HG02852 (cell line): ENCODE measurements around the gene GUCY2C.
A peak's percentile ranks its signal among the peaks of the same experiment; 100 is the strongest.

Experiments used
- ATAC-seq: cut with Tn5 transposase; IDR thresholded peaks from one replicate; pipeline ENCODE4 v1.9.1; 2021; ENCODE audit warnings: mild to moderate bottlenecking, moderate library complexity; ENCODE audit not compliant: unreplicated experiment

GUCY2C gene

GRCh38 chr12:14629832-14630710 is 66.3 kb downstream of the GUCY2C start:
- ATAC-seq: peak; percentile 99

GRCh38 chr12:14628771-14629170 is 67.6 kb downstream of the GUCY2C start:
- no peak for ATAC-seq

- peak; percentile 84 for ATAC-seq
Measured at GRCh38 chr12:14621826-14622225, 74.6 kb downstream of the GUCY2C start.

DNA sequence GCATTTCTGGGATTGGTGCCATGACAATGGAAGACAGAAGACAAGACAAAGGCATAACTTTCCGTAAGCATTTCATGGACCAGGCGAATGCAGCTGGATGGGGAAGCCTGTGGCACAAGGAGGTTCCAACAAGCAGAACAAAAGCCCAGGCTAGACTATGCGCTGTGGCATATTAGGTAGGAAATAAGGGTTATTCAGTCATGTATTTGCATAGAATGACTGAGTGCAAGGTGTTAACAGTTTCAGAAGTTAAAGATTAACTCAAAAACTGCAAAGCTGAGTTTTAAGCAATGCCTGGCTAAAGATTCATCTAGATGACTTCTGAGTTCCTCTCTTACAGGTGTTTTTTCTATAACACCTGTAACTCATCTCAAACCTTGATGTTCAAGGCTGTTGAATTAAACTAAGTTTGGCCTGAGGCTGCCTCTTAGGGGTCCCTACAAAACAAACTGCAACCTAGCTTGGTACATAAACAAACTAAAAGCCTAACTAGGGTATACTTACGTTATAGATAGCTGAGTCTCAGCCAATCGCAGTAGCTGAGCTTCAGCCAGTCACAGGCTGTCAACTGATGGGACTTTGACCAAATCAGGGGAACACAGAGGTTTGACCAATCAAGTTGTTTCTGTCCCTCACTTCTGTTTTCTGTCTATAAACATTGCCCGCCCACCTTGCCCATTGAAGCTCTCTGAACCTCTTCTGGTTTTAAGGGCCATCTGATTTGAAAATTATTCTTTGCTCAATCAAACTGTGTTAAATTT is 76.5 kb downstream of the GUCY2C start:
- ATAC-seq: peak; percentile 52

DNA sequence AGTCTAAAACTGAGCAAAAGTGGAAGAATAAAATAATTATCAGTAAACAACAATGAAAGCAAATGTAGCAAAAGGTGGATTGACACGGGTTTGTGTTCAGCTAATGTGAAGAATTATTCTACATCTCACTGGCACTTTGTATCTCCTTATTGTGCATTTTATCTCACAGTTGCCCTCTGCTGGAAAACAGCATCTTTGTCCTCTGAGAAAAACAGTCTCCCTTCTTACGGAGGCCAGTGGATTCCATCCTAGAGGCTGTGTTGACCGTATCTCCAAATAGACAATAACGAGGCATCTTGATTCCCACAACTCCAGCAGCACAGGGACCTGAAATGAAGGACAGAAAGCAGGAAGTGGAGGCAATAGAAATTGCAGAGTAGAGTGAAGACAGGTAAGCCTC is 77.4 kb downstream of the GUCY2C start:
- ATAC-seq: no peak

GRCh38 chr12:14614704-14615121 is 81.7 kb downstream of the GUCY2C start:
- ATAC-seq: peak; percentile 46

DNA sequence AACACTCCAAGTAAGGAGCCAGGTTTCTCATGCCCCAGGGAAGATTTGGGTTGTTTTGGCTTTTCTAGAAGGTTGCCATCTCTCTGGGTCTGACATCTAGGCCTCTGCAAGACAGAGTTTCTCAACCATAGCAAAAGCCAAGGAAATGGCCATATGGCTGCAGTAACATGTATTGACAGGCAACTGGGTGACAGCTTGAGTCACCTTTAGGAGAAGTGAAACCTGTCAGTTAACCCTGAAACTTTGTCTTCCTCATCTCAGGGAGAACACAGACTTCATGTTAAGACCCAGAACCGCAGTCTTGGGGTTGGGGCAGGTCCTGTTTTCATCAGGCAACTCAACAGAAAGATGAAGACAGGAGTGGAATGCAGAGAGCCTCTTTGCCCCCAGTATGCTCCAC is 82.7 kb downstream of the GUCY2C start:
- ATAC-seq: peak; percentile 97

DNA sequence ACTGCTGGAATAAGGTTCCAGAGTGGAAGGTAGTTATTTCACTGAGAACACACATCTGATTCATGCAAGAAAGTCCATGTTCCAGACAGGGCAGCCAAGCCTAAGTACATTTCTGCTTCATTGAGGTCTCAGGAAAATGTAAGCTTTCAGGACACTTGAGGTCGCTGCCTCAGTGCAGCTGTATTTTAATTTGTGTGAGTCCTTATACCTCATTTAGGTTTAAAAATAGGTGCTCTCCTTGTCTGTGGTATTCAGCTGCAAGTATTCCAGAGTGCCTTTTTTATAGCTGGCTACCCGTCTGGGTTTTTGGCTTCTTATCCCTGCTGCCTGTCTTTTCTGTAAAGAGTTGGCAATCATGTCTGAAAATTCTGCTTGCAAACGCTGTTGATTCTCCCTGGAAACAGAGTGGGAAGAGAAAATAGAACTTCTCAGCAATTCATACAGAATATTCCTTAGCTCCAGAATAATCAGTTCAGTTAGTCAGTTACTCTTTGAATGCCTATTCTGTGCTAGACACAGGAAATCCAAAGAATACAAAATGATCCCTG is 83.4 kb downstream of the GUCY2C start:
- no peak for ATAC-seq

DNA sequence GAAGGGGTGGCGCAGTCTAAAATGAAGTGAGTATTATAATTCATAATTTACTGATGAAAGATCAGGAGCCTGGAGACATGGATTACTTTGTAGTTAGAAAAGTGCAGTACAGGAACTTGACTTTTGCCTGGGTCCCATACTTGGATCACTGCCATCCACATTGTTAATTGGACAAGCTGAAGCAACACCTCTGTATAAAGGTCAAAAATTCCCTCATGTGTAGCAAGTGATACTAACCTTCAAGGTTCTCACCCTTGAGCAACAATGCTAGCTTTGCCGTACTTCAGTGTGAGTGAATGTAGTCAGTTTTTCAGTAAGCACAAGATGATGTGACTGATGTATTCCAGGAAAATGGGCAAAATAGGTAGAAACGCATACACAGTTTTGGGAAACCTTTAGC is 84.1 kb downstream of the GUCY2C start:
- no peak for ATAC-seq

DNA sequence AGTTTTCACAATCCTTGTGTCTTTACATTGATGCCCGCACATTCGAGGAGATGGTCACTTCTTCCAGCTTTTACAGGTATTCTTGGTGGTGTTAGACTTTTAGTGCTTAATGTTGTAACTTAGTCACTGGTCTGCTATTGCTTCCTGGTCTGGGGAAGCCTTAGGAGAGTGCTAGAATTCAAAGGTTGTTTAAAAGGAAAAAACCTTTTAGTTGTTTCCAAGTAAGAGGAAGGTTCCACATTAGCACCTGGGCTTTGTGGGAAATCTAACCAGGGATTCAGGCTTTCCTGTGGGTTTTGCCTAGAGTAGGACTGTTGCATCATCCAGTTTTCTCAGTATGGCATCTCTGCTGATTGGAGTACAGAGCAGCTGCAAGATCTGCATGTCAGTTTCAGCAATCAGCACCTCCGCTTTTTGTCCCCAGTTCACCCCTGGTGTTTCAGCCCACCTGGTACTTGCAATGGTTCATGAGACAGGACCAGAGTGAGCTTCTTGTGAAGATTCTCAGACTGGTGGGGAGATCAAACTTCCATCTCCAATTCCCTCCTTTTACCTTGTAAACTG is 84.7 kb downstream of the GUCY2C start:
- no peak for ATAC-seq

- no peak for ATAC-seq
Measured at GRCh38 chr12:14607568-14607967, 88.8 kb downstream of the GUCY2C start.

DNA sequence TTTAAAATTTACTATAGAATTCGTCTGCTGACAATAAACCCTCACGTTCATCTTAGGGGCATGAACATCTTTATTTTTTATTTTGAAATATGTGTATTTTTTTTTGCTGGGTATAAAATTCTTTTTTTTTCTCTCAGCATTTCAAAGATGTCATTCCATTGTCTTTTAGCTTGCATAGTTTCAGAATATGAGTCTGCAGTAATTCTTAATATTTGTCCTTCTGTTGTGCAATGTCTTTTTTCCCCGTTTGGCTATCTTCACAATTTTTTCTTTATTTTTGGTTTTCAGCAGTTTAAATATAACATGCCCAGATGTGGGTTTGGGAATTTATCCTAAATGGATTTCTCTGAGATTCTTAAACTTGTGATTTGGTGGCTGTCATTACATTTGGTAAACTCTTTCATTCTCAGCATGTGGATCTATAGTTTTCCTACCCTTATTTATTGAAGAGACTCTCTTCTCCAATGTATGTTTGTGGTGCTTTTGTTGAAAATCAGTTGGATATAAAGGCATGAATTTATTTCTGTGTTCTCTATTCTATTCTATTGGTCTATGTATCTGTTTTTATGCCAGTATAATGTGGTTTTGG is 90.9 kb downstream of the GUCY2C start:
- no peak for ATAC-seq

DNA sequence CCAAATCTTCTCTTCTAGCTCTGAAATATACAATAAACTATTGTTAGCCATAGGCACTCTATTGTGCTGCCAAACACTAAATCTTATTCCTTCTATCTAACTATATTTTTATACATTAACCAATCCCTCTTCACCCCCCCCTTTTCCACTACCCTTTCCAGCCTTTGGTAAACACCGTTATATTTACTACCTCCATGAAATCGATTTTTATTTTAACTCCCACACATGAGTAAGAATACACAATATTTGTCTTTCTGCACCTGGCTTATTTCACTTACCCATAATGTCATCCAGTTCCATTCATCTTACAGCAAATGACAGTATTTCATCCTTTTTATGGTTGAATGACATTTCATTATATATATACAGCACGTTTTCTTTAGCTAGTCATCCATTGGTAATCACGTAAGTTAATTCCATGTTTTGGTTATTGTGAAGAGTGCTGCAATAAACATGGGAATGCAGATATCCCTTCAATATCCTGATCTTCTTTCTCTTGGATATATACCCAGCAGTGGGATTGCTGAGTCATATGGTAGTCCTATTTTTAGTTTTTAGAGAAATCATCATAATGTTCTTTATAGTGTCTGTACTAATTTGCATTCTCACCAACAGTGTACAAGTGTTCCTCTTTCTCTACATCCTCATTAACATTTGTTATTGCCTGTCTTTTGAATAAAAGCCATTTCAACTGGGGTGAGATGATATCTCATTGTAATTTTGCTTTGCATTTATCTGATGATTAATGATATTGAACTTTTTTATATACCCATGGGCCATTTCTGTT is 94.5 kb downstream of the GUCY2C start:
- no peak for ATAC-seq

GRCh38 chr12:14597480-14597879 is 98.9 kb downstream of the GUCY2C start:
- ATAC-seq: no peak

GRCh38 chr12:14591719-14592118 is 104.7 kb downstream of the GUCY2C start:
- no peak for ATAC-seq

- no peak for ATAC-seq
Measured at GRCh38 chr12:14589169-14590004, 107.0 kb downstream of the GUCY2C start.

GRCh38 chr12:14588571-14588970 is 107.8 kb downstream of the GUCY2C start:
- no peak for ATAC-seq

DNA sequence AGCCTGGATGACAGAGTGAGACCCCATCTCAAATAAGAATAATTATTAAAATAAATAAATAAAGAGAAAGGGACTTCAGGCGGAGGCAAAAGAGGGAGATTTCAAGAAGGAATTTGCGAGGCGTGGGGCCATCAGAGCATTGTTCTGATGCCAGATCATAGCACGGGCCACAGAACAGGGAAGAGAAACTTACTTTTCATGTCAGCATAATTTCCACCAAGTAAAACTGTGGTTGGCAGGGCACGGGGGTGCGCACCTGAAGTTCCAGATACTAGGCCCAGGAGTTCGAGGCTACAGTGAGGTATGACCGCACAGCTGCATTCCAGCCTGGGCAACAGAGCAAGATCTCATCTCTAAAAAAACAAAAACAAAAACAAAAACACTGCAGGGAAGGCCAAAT is 117.8 kb downstream of the GUCY2C start:
- no peak for ATAC-seq

DNA sequence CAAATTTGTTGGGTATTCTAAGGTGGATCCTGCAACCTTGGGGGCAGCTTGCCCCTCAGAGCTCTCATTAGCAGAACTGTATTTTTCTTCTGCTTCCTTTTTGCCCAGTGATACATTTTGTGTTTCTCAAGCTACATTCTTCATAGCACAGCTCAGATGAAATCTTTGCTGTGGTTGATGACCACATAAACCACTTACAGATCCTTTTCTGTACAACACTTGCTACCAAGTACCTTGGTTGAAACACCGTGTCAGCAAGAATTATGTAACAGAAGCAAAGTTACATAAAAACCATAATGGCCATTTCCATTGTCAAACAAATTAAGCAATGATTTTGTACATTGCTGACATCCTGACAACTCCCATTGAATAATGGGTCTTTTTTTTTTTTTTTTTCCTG is 119.1 kb downstream of the GUCY2C start:
- ATAC-seq: peak; percentile 75
